IMR-90 (cell line): ENCODE results near the gene RPL23. TPM values are rescaled to one million over a fixed set of nuclear protein-coding genes. Genes with fewer than 3 reads are reported as not detected.

Experiments
- ATAC-seq: fragments of 200-7000 bp; cut with Tn5 transposase; 2 replicates; pipeline ENCODE4 v1.9.1; 2020; ENCODE audit warnings: low read depth, mild to moderate bottlenecking, moderate library complexity
- BruUV-seq: library from RNA; stranded (reverse); fragments of 400-500 nt; replicated peaks from 2 replicates; lab custom pipeline; 2021; lab: Mats Ljungman, UMichigan
- CTCF ChIA-PET: fragments of 300-600 bp; formaldehyde crosslinking; extraction: SDS; loops from one replicate; lab custom pipeline; 2021; ENCODE audit warnings: antibody characterized with exemption; lab: Yijun Ruan, JAX
- POLR2A ChIA-PET: fragments of 300-600 bp; sonication (Branson Sonifier 250); formaldehyde crosslinking; loops from one replicate; lab custom pipeline; 2022; ENCODE audit warnings: antibody characterized with exemption; ENCODE audit not compliant: unreplicated experiment; lab: Charles Lee
- DNase-seq: peaks from one replicate; pipeline ENCODE4 v3.0.0; 2013
- H2AFZ ChIP-seq: replicated peaks from 2 replicates; pipeline ENCODE3; 2013; ENCODE audit warnings: low read length, mild to moderate bottlenecking; ENCODE audit not compliant: poor library complexity
- H2AK5ac ChIP-seq: 2 replicates; pipeline ENCODE4 v1.6.1; 2013; ENCODE audit warnings: low read depth, low read length, inconsistent platforms
- H2AK9ac ChIP-seq: replicated peaks from 2 replicates; pipeline ENCODE3; 2013; ENCODE audit warnings: mild to moderate bottlenecking, low read depth, low read length, moderate library complexity; ENCODE audit not compliant: poor library complexity
- H2BK120ac ChIP-seq: 2 replicates; pipeline ENCODE4 v1.6.1; 2013; ENCODE audit warnings: low read depth, low read length, inconsistent platforms
- H2BK15ac ChIP-seq: 3 replicates; pipeline ENCODE4 v1.6.1; 2013; ENCODE audit warnings: low read depth, low read length, inconsistent platforms
- H2BK20ac ChIP-seq: 2 replicates; pipeline ENCODE4 v1.6.1; 2013; ENCODE audit warnings: low read depth, mild to moderate bottlenecking, inconsistent platforms, low read length, moderate library complexity
- H2BK5ac ChIP-seq: 2 replicates; pipeline ENCODE4 v1.6.1; 2013; ENCODE audit warnings: mild to moderate bottlenecking, low read depth, low read length, inconsistent platforms; ENCODE audit not compliant: poor library complexity, severe bottlenecking
- H3K14ac ChIP-seq: replicated peaks from 2 replicates; pipeline ENCODE4 v1.6.1; 2013; ENCODE audit warnings: low read depth, low read length, inconsistent platforms
- H3K18ac ChIP-seq: 2 replicates; pipeline ENCODE4 v1.6.1; 2013; ENCODE audit warnings: low read depth, low read length, control low read depth
- H3K23ac ChIP-seq: 2 replicates; pipeline ENCODE4 v1.6.1; 2013; ENCODE audit warnings: low read depth, low read length, inconsistent platforms
- H3K27ac ChIP-seq: 2 replicates; pipeline ENCODE4 v1.5.1; 2013; ENCODE audit warnings: mild to moderate bottlenecking, control low read depth, low read length; ENCODE audit not compliant: insufficient read depth
- H3K27me3 ChIP-seq: 2 replicates; pipeline ENCODE4 v1.6.1; 2013; ENCODE audit warnings: low read length; ENCODE audit not compliant: control insufficient read depth, insufficient read depth
- H3K36me3 ChIP-seq: 2 replicates; pipeline ENCODE4 v1.6.1; 2013; ENCODE audit warnings: low read length, mixed read lengths; ENCODE audit not compliant: control insufficient read depth, insufficient read depth
- H3K4ac ChIP-seq: 2 replicates; pipeline ENCODE4 v1.6.1; 2013; ENCODE audit warnings: low read depth, low read length, inconsistent platforms
- H3K4me1 ChIP-seq: 2 replicates; pipeline ENCODE4 v1.6.1; 2013; ENCODE audit warnings: low read length, mixed read lengths; ENCODE audit not compliant: control insufficient read depth, insufficient read depth
- H3K4me2 ChIP-seq: 2 replicates; pipeline ENCODE4 v1.6.1; 2013; ENCODE audit warnings: low read depth, mild to moderate bottlenecking, control low read depth, low read length, moderate library complexity
- H3K4me3 ChIP-seq: 2 replicates; pipeline ENCODE4 v1.5.1; 2013; ENCODE audit warnings: low read depth, mild to moderate bottlenecking, control low read depth, low read length, moderate library complexity; ENCODE audit not compliant: insufficient read depth
- H3K56ac ChIP-seq: 2 replicates; pipeline ENCODE4 v1.6.1; 2013; ENCODE audit warnings: low read length, inconsistent platforms; ENCODE audit not compliant: insufficient read depth; ENCODE audit errors: extremely low read depth
- H3K79me1 ChIP-seq, 2 experiments: 2 replicates each; pipeline ENCODE4 v1.6.1; 2013; ENCODE audit warnings: low read length in 2 of 2, inconsistent platforms in 1 of 2, low read depth in 1 of 2
- H3K9ac ChIP-seq: 2 replicates; pipeline ENCODE4 v1.6.1; 2013; ENCODE audit warnings: low read depth, low read length, control low read depth
- H3K9me1 ChIP-seq: 2 replicates; pipeline ENCODE4 v1.6.1; 2013; ENCODE audit warnings: low read length, inconsistent platforms; ENCODE audit not compliant: insufficient read depth
- H3K9me3 ChIP-seq: 2 replicates; pipeline ENCODE4 v1.6.1; 2013; ENCODE audit warnings: low read length; ENCODE audit not compliant: control insufficient read depth, insufficient read depth
- H4K20me1 ChIP-seq: 2 replicates; pipeline ENCODE4 v1.6.1; 2013; ENCODE audit warnings: low read length, inconsistent platforms; ENCODE audit not compliant: insufficient read depth
- H4K5ac ChIP-seq: 2 replicates; pipeline ENCODE4 v1.6.1; 2013; ENCODE audit warnings: mild to moderate bottlenecking, low read depth, low read length, control low read depth
- H4K8ac ChIP-seq, 2 experiments: 2 replicates each; pipeline ENCODE4 v1.6.1; 2013; ENCODE audit warnings: low read depth in 2 of 2, low read length in 2 of 2, control low read depth in 1 of 2, inconsistent platforms in 1 of 2
- H4K91ac ChIP-seq: 2 replicates; pipeline ENCODE4 v1.6.1; 2013; ENCODE audit warnings: low read depth, low read length, inconsistent platforms; ENCODE audit not compliant: insufficient read depth
- BHLHE40 ChIP-seq: fragments of 150-350 bp; IDR thresholded peaks from 2 replicates; pipeline ENCODE4 v1.6.1; 2016; ENCODE audit warnings: mild to moderate bottlenecking, low read depth, low read length
- CHD1 ChIP-seq: IDR thresholded peaks from 2 replicates; pipeline ENCODE4 v1.6.1; 2012; ENCODE audit warnings: low read depth, low read length, improper control_type of control experiment
- MXI1 ChIP-seq: IDR thresholded peaks from 2 replicates; pipeline ENCODE4 v1.6.1; 2012; ENCODE audit warnings: low read depth, mild to moderate bottlenecking, low read length, moderate library complexity, borderline replicate concordance
- NFE2L2 ChIP-seq: fragments of 150-350 bp; IDR thresholded peaks from 2 replicates; pipeline ENCODE4 v1.6.1; 2016; ENCODE audit warnings: low read depth, mild to moderate bottlenecking, low read length
- POLR2A ChIP-seq: IDR thresholded peaks from 2 replicates; pipeline ENCODE4 v1.6.1; 2012; ENCODE audit warnings: mild to moderate bottlenecking, low read depth, low read length
- WGBS, 2 experiments: methylation state at CpG; one replicate each; pipeline versions ENCODE4 v1.1.5 to v1.1.7; 2013; ENCODE audit warnings: missing lambda C conversion rate in 2 of 2; ENCODE audit not compliant: insufficient read length in 1 of 2; ENCODE audit errors: extremely low coverage in 2 of 2; 5-methylcytosine and 5-hydroxymethylcytosine counted together
- dilution Hi-C: fragments of 300-500 bp; cut with HindIII; formaldehyde crosslinking; loops from one replicate; pipeline ENCODE4 v1.14.3; 2018; ENCODE audit warnings: low sequenced_read_pairs; ENCODE audit not compliant: unreplicated experiment
- in situ Hi-C: fragments of 300-500 bp; cut with MboI; formaldehyde crosslinking; loops from 3 replicates; pipeline ENCODE4 v1.14.3; 2019; ENCODE audit warnings: low sequenced_read_pairs, inconsistent platforms, mixed read lengths
- intact Hi-C: fragments of 100-400 bp; cut with micrococcal nuclease; formaldehyde crosslinking; loops from 2 replicates; pipeline ENCODE4 v1.10.0; 2022
- polyA plus RNA-seq, 3 experiments: library from polyadenylated mRNA; depleted of rRNA; stranded (reverse); fragments of >200 nt; gene quantifications; 2 replicates each; pipeline ENCODE4 v1.2.3, GENCODE V29; 2012; ENCODE audit warnings: low replicate concordance in 1 of 3
- total RNA-seq: library from RNA; depleted of rRNA; stranded (reverse); fragments of >200 nt; gene quantifications from 2 replicates; pipeline ENCODE4 v1.2.3, GENCODE V29; 2012

Gene RPL23
- total and polyA plus RNA-seq, 2 of the 4 experiments (the other 2 are of a cell fraction), result 1,170 to 2,308 TPM

DNA sequence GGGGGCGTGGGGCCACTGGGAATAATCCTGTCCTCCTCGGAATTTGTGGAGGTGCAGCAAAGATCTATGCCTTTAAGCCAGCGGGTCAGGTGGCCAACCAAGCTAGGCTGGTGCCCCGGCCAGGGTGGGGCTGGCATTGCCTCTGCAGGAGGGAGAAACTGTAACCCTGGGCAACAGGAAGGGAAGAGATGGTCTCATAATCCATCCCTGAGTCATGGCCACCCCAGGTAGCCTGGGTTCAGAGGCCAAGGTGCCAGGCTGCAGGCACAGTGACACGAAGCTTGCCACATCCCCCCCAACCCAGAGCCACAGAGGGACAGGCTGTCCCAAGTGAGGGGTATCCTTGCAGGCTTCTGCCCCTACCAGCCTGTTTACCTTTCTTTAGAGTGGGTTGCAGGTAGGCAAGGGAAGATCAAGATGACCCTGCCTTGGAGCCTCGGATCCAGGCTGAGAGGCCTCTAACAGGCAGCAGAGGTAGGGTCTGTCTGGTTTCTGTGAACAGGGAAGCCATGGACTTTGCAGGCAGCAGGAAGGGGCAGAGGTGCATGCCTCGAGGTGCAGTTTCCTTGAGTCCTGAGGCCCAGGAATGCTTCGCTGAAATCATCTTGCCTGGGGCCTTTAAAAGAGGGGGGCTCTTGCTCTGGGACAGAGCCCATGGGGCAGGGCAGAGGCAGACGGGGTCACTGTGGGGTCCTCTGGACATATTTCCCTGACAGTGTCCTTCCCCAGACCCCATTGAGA lies 20.3 kb upstream of the RPL23 start (continued):
- TF ChIP-seq CHD1, result no peak
- TF ChIP-seq POLR2A, result no peak

DNA sequence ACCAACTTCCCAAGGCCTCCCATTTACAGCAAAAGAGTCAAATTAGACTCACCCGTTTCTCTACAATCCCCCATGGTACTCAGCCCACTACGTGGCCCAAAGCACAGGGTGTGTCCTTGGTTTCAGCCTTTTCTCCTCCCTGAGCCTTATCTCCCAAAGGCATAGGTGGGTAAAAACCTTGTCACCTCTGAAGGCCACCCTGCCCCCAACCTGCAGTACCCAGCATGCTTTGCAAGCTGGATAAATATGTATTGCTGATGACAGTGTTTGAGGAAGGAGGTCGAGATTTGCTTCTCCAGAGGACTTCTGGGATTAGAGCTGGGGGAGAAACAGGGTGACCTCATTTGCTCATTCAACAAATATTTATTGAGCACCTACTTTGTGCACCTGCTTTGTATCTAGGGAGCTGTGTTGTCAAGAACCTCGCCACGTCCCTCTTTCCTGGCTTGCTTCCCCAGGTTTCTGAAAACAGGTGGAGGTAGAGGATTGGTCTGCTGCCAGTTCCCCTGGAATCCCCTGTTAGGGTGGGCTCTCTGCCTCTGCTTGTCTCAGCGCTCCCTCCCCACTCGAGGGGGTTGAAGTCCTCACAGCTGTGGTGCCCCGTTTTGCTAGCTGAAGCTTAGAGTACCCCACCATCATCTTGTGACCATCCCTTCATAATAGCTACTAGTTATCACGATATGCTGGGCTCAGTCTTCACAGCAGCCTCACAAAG lies 19.3 kb upstream of the RPL23 start:
- Histone ChIP-seq H4K5ac (no peak overlapping the region), H2AFZ (no peak overlapping the region), H3K79me1 (peaks cover 0 to 61% of the 10 kb centered on the region in 2 experiments; a peak in 2 of 4 replicates), H3K4me3 (peak overlapping the region; percentile 5; the same call in 1 of the 2 replicates), H3K9me1 (peaks cover 36% of the 10 kb centered on the region), H3K56ac (no peak overlapping the region), H3K27ac (peak overlapping the region; percentile 8; the same call in 1 of the 2 replicates), H3K18ac (no peak overlapping the region), H3K9ac (peak overlapping the region; percentile 93; the same call in 1 of the 2 replicates), H2BK5ac (peak overlapping the region; percentile 9), H4K20me1 (peaks cover 73% of the 10 kb centered on the region), H2BK20ac (no peak overlapping the region), H2BK15ac (no peak overlapping the region), H3K4me1 (peaks cover 49% of the 10 kb centered on the region), H3K27me3 (no peaks in the 10 kb centered on the region), H2AK9ac (peak overlapping the region; percentile 99), H2BK120ac (no peak overlapping the region), H3K23ac (peak overlapping the region; percentile 77), H3K4ac (peak overlapping the region; percentile 96; the same call in 1 of the 2 replicates), H4K8ac (no peak overlapping the region), H3K9me3 (no peaks in the 10 kb centered on the region), H2AK5ac (peak overlapping the region; percentile 87), H3K4me2 (peak overlapping the region; percentile 92), H3K14ac (peak overlapping the region; percentile 57; the same call in 1 of the 2 replicates), H3K36me3 (peaks cover 36% of the 10 kb centered on the region), H4K91ac (no peak overlapping the region)
- dilution Hi-C loops, result no loop called here
- ChIA-PET CTCF (interaction anchor here (0.5 kb wide), 1 partner anchor 362 kb away, joined by 3 read pairs; no protein-coding TSS in a partner anchor), POLR2A (interaction anchor here (0.7 kb wide), 1 partner anchor 13 kb away, joined by 4 read pairs; no protein-coding TSS in a partner anchor)
- intact Hi-C loops, result loop anchor here (5.0 kb wide), 1 partner anchor 121 kb away; the partner anchor contains the start of gene PSMB3
- TF ChIP-seq NFE2L2 (no peak), MXI1 (no peak), BHLHE40 (no peak)
- no peak for DNase-seq
- ATAC-seq, result no peak
- BruUV-seq, result no TSS peak
- in situ Hi-C loops, result no loop called here
- 90% methylated on average over 2 of the region's 9 CpGs; no CpG with 5 or more reads in 1 of the 2 experiments for WGBS, 2 experiments
